Activated naive CD8-positive, alpha-beta T cell treated with anti-CD3 and anti-CD28 coated beads for 36 hours (primary cell): ENCODE results near the gene EYS. TPM values are rescaled to one million over a fixed set of nuclear protein-coding genes. Genes with fewer than 3 reads are reported as not detected.
"Not testable (repeated sequence)": the region's sequence is repeated elsewhere in the genome, so short reads cannot be mapped to it uniquely, and the experiment has no call there.

ENCODE experiments used
- DNase-seq: peaks from one replicate; pipeline ENCODE4 v3.0.0; 2021
- H3K27ac Mint-ChIP-seq: one replicate; pipeline ENCODE4 v1.8.0; 2022; ENCODE audit warnings: mild to moderate bottlenecking, moderate library complexity, mixed read lengths
- H3K27me3 Mint-ChIP-seq: one replicate; pipeline ENCODE4 v1.8.0; 2022; ENCODE audit warnings: mild to moderate bottlenecking, mixed read lengths
- H3K36me3 Mint-ChIP-seq: one replicate; pipeline ENCODE4 v1.8.0; 2021; ENCODE audit warnings: mild to moderate bottlenecking, mixed read lengths
- H3K4me1 Mint-ChIP-seq: one replicate; pipeline ENCODE4 v1.8.0; 2021; ENCODE audit warnings: mixed read lengths
- H3K4me3 Mint-ChIP-seq: one replicate; pipeline ENCODE4 v1.8.0; 2022; ENCODE audit warnings: mild to moderate bottlenecking, moderate library complexity, mixed read lengths
- H3K9me3 Mint-ChIP-seq: one replicate; pipeline ENCODE4 v1.8.0; 2022; ENCODE audit warnings: mixed read lengths
- total RNA-seq, 2 experiments: library from RNA; stranded (reverse); gene quantifications; one replicate each; pipeline ENCODE4 v1.2.3, GENCODE V29; 2021

EYS gene
- total RNA-seq, 2 experiments from 2014 or later, result not detected

GRCh38 chr6:63999613-64000012 lies 1707.4 kb downstream of the EYS start:
- no peaks in the 10 kb centered on the region for H3K4me1 Mint-ChIP-seq
- H3K9me3 Mint-ChIP-seq, result peaks cover under 1% of the 10 kb centered on the region
- no peak for DNase-seq
- peaks cover 3% of the 10 kb centered on the region for H3K27me3 Mint-ChIP-seq
- H3K4me3 Mint-ChIP-seq, result no peak overlapping the region
- no peak overlapping the region for H3K27ac Mint-ChIP-seq
- no peaks in the 10 kb centered on the region for H3K36me3 Mint-ChIP-seq

- Mint-ChIP-seq H3K9me3 (no peaks in the 10 kb centered on the region), H3K36me3 (no peaks in the 10 kb centered on the region), H3K4me1 (no peaks in the 10 kb centered on the region), H3K4me3 (no peak overlapping the region), H3K27me3 (peaks cover 3% of the 10 kb centered on the region), H3K27ac (no peak overlapping the region)
- no peak for DNase-seq
These were observed 1708.0 kb downstream of the EYS start for GRCh38 chr6:63998991-63999390.

- Mint-ChIP-seq H3K36me3 (no peaks in the 10 kb centered on the region), H3K9me3 (no peaks in the 10 kb centered on the region), H3K27ac (no peak overlapping the region), H3K4me1 (no peaks in the 10 kb centered on the region), H3K4me3 (no peak overlapping the region), H3K27me3 (peaks cover 3% of the 10 kb centered on the region)
- no peak for DNase-seq
These were observed 1709.3 kb downstream of the EYS start for GRCh38 chr6:63997734-63998133.

GRCh38 chr6:63997221-63997620 lies 1709.8 kb downstream of the EYS start:
- peaks cover 3% of the 10 kb centered on the region for H3K27me3 Mint-ChIP-seq
- no peaks in the 10 kb centered on the region for H3K4me1 Mint-ChIP-seq
- DNase-seq, result no peak
- H3K9me3 Mint-ChIP-seq, result no peaks in the 10 kb centered on the region
- no peak overlapping the region for H3K27ac Mint-ChIP-seq
- H3K36me3 Mint-ChIP-seq, result no peaks in the 10 kb centered on the region
- no peak overlapping the region for H3K4me3 Mint-ChIP-seq

- no peak overlapping the region for H3K4me3 Mint-ChIP-seq
- H3K27ac Mint-ChIP-seq, result no peak overlapping the region
- DNase-seq, result no peak
- no peaks in the 10 kb centered on the region for H3K9me3 Mint-ChIP-seq
- H3K4me1 Mint-ChIP-seq, result no peaks in the 10 kb centered on the region
- no peaks in the 10 kb centered on the region for H3K36me3 Mint-ChIP-seq
- no peaks in the 10 kb centered on the region for H3K27me3 Mint-ChIP-seq
These were observed 1721.8 kb downstream of the EYS start for GRCh38 chr6:63985223-63985622.

- H3K4me3 Mint-ChIP-seq, result no peak overlapping the region
- no peak overlapping the region for H3K27ac Mint-ChIP-seq
These were observed 1731.3 kb downstream of the EYS start for GRCh38 chr6:63975699-63976098.

GRCh38 chr6:63968650-63969049 lies 1738.4 kb downstream of the EYS start:
- Mint-ChIP-seq H3K9me3 (no peaks in the 10 kb centered on the region), H3K4me1 (no peaks in the 10 kb centered on the region), H3K4me3 (no peak overlapping the region), H3K27ac (no peak overlapping the region), H3K36me3 (no peaks in the 10 kb centered on the region), H3K27me3 (no peaks in the 10 kb centered on the region)
- no peak for DNase-seq

More at GRCh38 chr6:63975699-63976098, 1731.3 kb downstream of the EYS start:
- DNase-seq, result no peak
- Mint-ChIP-seq H3K9me3 (no peaks in the 10 kb centered on the region), H3K4me1 (no peaks in the 10 kb centered on the region), H3K36me3 (no peaks in the 10 kb centered on the region), H3K27me3 (no peaks in the 10 kb centered on the region)

GRCh38 chr6:63964366-63964765 lies 1742.7 kb downstream of the EYS start:
- H3K27me3 Mint-ChIP-seq, result no peaks in the 10 kb centered on the region
- no peaks in the 10 kb centered on the region for H3K4me1 Mint-ChIP-seq

GRCh38 chr6:63963769-63964315 lies 1743.2 kb downstream of the EYS start:
- DNase-seq, result no peak
- Mint-ChIP-seq H3K36me3 (no peaks in the 10 kb centered on the region), H3K9me3 (peaks cover 2% of the 10 kb centered on the region), H3K4me3 (no peak overlapping the region), H3K27ac (no peak overlapping the region), H3K27me3 (no peaks in the 10 kb centered on the region), H3K4me1 (no peaks in the 10 kb centered on the region)

More at GRCh38 chr6:63964366-63964765, 1742.7 kb downstream of the EYS start:
- DNase-seq, result no peak
- no peak overlapping the region for H3K27ac Mint-ChIP-seq
- H3K9me3 Mint-ChIP-seq, result no peaks in the 10 kb centered on the region
- no peak overlapping the region for H3K4me3 Mint-ChIP-seq
- no peaks in the 10 kb centered on the region for H3K36me3 Mint-ChIP-seq

GRCh38 chr6:63953336-63954021 lies 1753.5 kb downstream of the EYS start:
- not testable (repeated sequence) for H3K27ac Mint-ChIP-seq, H3K4me1 Mint-ChIP-seq, H3K27me3 Mint-ChIP-seq

GRCh38 chr6:63947792-63948529 lies 1759.1 kb downstream of the EYS start:
- no peaks in the 10 kb centered on the region for H3K4me1 Mint-ChIP-seq
- H3K36me3 Mint-ChIP-seq, result no peaks in the 10 kb centered on the region
- H3K9me3 Mint-ChIP-seq, result no peaks in the 10 kb centered on the region
- H3K27me3 Mint-ChIP-seq, result no peaks in the 10 kb centered on the region
- no peak overlapping the region for H3K4me3 Mint-ChIP-seq
- H3K27ac Mint-ChIP-seq, result no peak overlapping the region
- DNase-seq, result no peak

More at GRCh38 chr6:63953336-63954021, 1753.5 kb downstream of the EYS start:
- H3K9me3 Mint-ChIP-seq, DNase-seq, H3K36me3 Mint-ChIP-seq, H3K4me3 Mint-ChIP-seq: not testable (repeated sequence)

- no peaks in the 10 kb centered on the region for H3K9me3 Mint-ChIP-seq
- H3K4me3 Mint-ChIP-seq, result no peak overlapping the region
- DNase-seq, result no peak
- no peaks in the 10 kb centered on the region for H3K27me3 Mint-ChIP-seq
- H3K36me3 Mint-ChIP-seq, result no peaks in the 10 kb centered on the region
- H3K27ac Mint-ChIP-seq, result no peak overlapping the region
- H3K4me1 Mint-ChIP-seq, result no peaks in the 10 kb centered on the region
These were observed 1761.0 kb downstream of the EYS start for GRCh38 chr6:63945987-63946386.

GRCh38 chr6:63943826-63944225 lies 1763.2 kb downstream of the EYS start:
- Mint-ChIP-seq H3K27ac (no peak overlapping the region), H3K9me3 (no peaks in the 10 kb centered on the region), H3K4me1 (no peaks in the 10 kb centered on the region), H3K36me3 (no peaks in the 10 kb centered on the region), H3K27me3 (no peaks in the 10 kb centered on the region), H3K4me3 (no peak overlapping the region)
- no peak for DNase-seq

GRCh38 chr6:63941747-63942470 lies 1765.1 kb downstream of the EYS start:
- Mint-ChIP-seq H3K36me3 (no peaks in the 10 kb centered on the region), H3K4me3 (no peak overlapping the region), H3K9me3 (no peaks in the 10 kb centered on the region), H3K27ac (no peak overlapping the region), H3K4me1 (no peaks in the 10 kb centered on the region), H3K27me3 (no peaks in the 10 kb centered on the region)
- DNase-seq, result no peak

- H3K27ac Mint-ChIP-seq, result no peak overlapping the region
- H3K36me3 Mint-ChIP-seq, result no peaks in the 10 kb centered on the region
- no peak for DNase-seq
- no peak overlapping the region for H3K4me3 Mint-ChIP-seq
- no peaks in the 10 kb centered on the region for H3K27me3 Mint-ChIP-seq
- no peaks in the 10 kb centered on the region for H3K4me1 Mint-ChIP-seq
- H3K9me3 Mint-ChIP-seq, result no peaks in the 10 kb centered on the region
These were observed 1767.0 kb downstream of the EYS start for GRCh38 chr6:63940056-63940455.
